Stimulated activated CD8-positive, alpha-beta memory T cell treated with anti-CD3 and anti-CD28 coated beads, Interleukin-7, amount 100 ng/mL, for 48 hours (primary cell): ENCODE data around the gene CES5A.
"Not testable (repeated sequence)": the region's sequence is repeated elsewhere in the genome, so short reads cannot be mapped to it uniquely, and the experiment has no call there.

Experiments
- DNase-seq, 2 donors: peaks; one replicate each; pipeline ENCODE4 v3.0.0-alpha.2; 2020; ENCODE audit warnings: low read depth in 1 of 2; ENCODE audit errors: extremely low read depth in 1 of 2

Gene CES5A

DNA sequence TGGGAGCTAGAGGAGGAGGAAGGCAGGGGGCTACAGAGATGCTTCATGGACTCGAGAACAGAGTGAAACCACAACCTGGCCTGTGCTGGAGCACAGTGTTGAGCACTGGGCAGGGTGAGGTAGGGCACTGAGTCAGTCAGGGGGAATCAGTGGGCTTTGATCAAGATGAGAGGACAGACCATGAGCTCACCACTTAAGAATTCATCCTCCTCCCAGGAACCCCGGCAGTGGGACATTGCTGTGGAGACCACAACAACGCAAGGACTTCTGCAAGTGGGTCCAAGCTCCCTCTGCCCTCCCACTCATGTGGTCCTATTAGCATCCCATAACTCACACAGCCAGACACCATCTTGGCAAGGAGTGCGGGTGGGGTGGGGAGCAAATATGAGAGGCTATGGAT lies 1.7 kb upstream of the CES5A start:
- no peak for DNase-seq

DNA sequence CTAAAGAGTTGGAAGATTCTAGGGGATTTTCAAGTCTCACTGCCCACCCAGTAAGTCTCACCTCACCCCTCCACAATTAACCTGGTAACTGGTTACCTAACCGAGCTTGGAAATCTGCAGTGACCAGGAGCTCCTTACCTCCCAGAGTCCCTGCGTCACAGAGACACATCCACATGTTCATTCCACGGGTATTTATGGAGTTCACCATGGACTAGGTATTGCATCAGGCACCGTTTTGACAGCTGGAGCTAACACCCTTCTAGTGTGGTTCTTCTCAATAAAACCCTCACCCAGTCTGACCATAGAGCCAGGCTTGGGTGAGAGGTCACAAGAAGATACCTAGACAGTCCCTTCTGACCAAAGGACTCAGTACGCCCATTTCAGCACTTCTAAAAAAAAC lies 2.1 kb downstream of the CES5A start:
- no peak for DNase-seq

- no peak for DNase-seq
These were observed 3.0 kb downstream of the CES5A start for GRCh38 chr16:55872130-55872529.

DNA sequence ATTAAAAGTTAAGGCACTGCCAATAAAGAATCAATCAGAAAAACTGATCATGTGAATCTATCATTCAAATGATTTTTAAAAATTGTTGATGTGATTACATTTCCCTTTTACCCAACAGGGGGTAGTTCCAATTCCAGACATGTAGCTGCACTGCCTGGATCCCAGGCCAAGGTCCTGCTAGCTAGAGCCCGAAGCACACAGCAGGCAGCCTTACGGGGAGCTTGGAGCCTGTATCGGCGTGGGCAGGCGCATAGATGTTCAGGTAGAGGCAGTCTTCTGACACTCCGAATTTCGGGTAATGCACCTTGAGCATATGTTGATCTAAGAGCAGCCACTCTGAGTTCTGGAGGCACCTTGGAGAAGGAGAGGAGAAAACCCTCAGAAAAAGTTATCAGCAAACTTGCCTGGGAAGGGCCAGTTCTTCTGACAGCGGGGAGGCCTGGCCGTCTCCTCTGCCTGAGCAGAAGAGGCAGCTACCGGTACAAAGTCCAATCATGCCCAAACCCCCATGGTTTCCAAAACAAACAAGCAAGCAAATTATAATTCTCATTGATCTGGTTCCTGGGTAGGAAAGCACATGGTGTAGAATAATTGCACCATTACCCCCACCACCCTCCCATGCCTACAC lies 3.6 kb downstream of the CES5A start:
- no peak for DNase-seq

GRCh38 chr16:55868980-55869379 lies 6.2 kb downstream of the CES5A start:
- no peak for DNase-seq

DNA sequence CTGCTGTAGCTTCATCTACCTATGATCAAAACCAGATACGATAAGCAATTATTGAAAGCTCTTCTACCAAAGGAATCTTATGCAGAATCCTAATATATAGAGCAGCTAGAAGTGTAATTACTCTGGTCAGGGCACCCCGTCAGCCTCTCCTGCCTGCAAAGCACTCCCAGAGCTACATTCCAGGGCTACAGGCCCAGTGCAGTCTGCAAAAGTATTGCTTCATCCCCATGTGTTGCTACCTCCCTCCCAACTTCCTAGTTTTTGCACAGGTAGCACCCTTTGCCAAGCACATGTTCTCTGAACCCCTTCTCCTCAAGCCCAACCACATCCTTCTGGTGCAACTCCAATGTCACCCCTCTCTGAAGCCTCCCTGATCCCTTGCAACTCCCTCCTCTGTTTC lies 7.0 kb downstream of the CES5A start:
- DNase-seq = no peak

DNA sequence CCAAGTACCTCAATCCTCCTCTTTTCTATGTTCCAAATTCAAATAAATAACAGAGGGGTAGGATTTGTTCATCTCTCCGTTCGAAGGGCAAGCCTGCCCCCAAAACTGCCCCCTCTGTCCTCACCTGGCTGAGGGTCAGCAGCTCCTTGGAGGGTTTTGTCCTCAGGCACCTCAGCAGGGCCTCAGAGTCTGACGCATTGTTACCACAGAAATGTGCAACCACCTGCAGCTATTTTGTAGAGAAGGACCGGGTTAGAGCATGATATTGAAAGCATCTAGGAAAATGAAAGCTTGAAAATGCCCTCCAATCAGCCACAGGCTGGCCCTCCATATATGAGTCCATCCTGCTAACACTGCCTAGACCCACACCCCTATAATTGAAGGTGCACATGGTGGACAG lies 13.9 kb downstream of the CES5A start:
- no peak for DNase-seq

DNA sequence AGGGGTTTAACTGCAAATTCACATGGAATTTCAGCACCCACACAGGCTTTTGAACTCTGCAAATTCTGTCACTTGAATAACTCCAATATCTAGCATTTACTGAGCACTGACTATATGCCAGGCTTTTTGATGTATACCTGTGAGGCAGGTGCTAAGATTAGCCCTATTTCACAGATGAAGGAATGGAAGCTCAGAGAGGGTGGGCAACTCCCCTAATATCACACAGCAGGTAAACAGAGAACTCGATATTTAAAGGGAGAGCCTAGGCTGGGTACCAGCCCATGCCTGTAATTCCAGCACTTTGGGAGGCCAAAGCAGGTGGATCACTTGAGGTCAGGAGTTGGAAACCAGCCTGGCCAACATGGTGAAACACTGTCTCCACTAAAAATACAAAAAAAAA lies 17.5 kb downstream of the CES5A start:
- not testable (repeated sequence) for DNase-seq

DNA sequence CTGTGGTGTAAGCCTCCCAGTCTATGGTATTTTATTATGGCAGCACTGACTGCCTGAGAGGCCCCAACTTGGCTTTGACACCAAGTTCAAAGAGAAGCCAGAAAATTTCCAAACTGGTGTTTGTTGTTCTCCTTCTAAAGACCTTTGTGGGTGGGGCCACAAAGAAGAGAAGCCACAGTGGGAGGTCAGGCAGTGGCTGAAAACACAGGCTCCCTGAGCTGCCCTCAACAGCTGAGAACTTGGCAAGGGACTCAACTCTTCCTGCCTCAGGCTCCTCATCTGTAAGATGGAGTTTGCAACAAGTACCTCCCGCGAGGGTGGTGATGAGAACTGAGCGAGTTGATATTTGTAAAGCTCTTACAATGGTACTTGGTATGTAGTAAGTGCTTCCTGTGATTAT lies 18.2 kb downstream of the CES5A start:
- no peak for DNase-seq

- no peak for DNase-seq
These were observed 22.1 kb downstream of the CES5A start for GRCh38 chr16:55853114-55853513.

- no peak for DNase-seq
These were observed 25.6 kb downstream of the CES5A start for GRCh38 chr16:55849536-55849935.

DNA sequence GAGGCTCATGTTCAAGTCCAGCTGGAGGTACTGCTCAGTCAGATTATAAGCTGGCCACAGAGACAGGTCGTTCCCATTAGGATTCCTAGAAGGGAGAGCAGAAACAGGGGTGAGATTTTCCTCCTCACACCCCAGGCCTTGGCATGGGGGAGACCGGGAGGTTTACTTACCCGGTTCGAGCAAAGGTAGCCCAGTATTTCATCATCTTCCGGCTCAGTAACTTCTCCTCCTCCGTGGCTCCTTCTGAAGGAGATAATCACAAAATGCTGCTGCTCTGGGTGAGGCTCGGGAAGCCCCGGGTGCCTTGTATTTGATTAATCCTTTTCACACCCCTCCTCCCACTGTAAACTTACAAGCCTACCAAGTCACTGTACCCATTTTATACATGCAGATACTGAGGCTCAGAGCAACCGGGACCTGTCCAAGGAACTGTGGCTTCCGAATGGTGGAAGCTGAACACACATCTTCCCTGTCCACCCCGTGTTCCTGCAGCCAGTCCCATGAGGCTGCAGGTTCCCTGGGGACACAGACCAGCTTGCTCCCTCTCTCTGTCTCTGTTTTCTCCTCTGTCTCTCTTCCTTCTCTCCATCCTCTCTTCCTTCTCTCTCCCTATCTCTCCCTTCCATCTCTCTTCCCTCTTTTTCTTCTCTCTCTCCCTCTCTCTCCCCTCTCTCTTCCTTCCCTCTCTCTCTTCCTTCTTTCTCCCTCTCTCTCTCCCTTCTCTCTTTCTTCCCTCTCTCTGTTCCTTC lies 28.4 kb downstream of the CES5A start:
- no peak for DNase-seq

GRCh38 chr16:55843105-55843395 lies 32.1 kb downstream of the CES5A start:
- no peak for DNase-seq

DNA sequence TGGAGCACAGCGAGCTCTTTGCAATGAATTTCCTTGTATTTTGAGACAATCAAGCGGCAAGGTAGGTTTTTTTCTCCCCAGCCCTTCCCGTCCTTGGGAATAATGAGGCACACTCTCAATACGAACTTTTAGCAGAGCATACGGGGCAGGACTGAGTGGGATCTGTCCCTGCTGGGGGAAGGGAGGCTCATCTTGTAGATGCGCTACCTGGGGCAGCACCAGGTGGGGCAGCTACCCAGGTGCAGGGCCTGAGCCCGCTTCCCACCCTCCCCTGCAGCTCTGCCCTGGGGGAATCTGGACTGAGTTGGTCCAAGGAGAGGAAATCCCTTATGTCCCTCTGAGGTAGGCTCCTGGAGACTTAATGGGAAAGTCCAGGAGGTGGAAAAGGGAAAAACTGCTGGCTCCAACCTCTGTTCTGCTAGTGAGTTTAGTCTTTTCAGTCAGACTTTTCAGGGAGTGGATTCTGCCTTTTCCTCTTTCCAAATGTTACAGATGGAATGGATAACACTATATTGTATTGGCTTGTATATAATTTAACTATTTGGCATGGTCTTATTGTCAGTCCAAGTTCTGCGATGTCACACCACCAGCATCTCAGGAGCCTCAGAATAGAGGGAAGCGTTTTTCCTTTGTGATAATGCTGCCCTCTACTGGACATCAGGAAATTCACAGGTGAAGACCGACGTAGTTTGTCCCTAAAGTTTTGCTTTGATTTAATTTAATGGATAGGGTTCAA lies 32.6 kb downstream of the CES5A start:
- DNase-seq = no peak

GRCh38 chr16:55839115-55839514 lies 36.1 kb downstream of the CES5A start:
- no peak for DNase-seq

GRCh38 chr16:55836158-55836611 lies 39.0 kb downstream of the CES5A start:
- no peak for DNase-seq

DNA sequence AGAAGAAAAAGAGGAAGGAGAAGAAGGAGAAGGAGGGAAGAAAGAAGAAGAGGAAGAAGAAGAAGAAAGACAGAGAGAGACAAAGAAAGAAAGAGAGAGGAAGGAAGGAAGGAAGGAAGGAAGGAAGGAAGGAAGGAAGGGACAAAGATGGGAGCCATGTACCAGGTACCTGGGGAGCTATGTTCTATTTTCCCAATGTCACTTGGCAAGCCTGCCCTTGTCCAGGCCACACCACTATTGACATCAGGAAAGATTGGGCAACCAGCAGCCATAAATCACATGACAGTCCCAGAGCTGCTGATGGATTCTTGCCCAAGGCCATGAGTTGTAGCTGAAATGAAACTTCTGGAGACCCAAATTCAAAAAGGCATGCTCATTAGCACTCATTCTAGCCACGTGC lies 39.6 kb downstream of the CES5A start:
- no peak for DNase-seq

DNA sequence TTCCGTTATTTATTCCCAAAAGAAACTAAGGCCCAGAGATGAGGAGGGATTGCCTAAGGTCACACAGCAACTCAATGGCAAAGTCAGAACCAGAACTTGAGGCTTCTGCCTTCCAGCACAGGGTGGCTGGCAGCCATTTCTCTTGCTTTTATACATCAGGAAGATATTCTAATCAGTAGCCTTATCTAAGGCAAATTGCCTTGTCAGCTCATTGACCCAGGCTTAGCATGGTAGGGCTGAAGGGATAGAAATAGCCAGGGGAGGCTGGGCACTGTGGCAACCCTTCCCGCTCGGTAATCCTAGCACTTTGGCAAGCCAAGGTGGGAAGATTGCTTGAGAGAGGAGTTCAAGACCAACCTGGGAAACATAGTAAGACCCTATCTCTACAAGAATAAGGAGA lies 40.0 kb downstream of the CES5A start:
- DNase-seq = not testable (repeated sequence)

GRCh38 chr16:55834049-55834448 lies 41.1 kb downstream of the CES5A start:
- DNase-seq = no peak

- DNase-seq = no peak
These were observed 42.1 kb downstream of the CES5A start, which contains the start of gene CES1 for GRCh38 chr16:55832773-55833691. TSS of gene CES1 (minus strand) at chr16:55833096. CDS start at chr16:55833055, 41 bp downstream.

DNA sequence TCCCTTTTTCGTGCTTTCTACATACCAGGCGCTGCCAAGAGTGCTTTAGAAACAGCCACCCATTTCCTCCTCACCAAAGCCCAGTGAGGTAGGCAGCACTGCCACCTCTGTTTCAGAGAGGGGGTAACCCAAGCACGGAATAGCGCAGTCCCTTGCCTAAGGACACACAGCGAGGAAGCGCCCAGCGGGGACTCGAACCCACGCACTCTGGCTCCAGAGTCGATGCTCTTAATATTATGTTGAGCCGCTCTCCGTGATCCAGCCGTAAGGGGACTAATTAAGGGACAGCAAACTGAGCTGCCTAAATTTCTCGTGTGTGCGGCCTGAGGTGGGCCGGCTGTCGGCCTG lies 42.8 kb downstream of the CES5A start:
- DNase-seq = no peak
